Inflammatory macrophage treated with lipopolysaccharide for 4 hours (primary cell): Measurements from ENCODE around the gene GAB3.
A peak's percentile ranks its signal among the peaks of the same experiment; 100 is the strongest.

Source experiments
- DNase-seq: peaks from one replicate; pipeline ENCODE4 v3.0.0-alpha.2; 2020

Gene GAB3, protein sequence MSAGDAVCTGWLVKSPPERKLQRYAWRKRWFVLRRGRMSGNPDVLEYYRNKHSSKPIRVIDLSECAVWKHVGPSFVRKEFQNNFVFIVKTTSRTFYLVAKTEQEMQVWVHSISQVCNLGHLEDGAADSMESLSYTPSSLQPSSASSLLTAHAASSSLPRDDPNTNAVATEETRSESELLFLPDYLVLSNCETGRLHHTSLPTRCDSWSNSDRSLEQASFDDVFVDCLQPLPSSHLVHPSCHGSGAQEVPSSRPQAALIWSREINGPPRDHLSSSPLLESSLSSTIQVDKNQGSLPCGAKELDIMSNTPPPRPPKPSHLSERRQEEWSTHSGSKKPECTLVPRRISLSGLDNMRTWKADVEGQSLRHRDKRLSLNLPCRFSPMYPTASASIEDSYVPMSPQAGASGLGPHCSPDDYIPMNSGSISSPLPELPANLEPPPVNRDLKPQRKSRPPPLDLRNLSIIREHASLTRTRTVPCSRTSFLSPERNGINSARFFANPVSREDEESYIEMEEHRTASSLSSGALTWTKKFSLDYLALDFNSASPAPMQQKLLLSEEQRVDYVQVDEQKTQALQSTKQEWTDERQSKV

DNA sequence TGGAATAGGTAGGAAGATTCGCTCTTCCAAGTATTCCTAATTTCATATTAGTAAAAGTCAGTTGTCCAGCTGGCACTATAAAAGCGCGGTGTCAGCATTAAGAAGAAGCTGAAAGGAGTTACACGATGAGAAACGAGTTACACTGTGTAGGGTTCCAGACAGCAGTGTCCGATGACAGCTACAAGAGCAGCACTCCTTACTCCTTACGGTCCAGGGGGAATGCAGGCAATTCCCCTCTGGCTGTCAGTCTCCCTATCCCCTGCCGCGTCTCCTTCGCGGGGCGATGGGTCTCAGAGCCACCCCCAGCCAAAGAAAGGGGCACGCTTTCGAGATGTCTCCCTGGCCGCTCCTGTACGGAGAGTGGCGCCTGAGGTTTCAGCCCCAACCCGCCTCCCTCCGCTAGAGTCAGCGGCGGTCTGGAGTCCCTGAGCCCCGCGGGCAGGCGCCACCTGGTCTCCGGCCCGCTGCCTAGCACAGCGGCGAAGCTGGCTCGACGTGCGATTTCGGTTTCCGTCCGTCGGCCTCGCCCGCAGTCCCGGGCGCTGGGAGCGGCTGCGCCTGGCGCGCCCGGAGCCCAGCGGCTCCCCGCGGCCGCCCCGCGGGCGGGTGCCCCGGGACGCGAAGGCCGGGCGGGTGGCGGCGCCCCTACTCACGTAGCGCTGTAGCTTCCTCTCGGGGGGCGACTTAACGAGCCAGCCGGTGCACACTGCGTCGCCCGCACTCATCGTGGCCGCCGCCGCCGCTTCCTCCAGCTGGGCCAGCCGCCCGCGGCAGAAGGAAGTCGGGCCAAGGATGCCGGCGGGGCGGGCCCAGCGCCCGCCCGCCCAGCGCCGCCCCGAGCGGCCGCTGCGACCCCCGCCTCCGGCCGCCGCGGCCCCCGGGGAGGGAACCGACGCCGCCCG is at the start of gene GAB3:
Gene GAB3 (minus strand): TSS at position 777 of the 902 bp plus-strand sequence. CDS start 52 bp downstream, at position 725.
- DNase-seq, result peak; percentile 51

GRCh38 chrX:154799556-154800348 is 48.9 kb upstream of the GAB3 start:
- DNase-seq, result no peak

- no peak for DNase-seq
Observed at GRCh38 chrX:154797006-154797405, 46.1 kb upstream of the GAB3 start.

GRCh38 chrX:154795016-154795415 is 44.1 kb upstream of the GAB3 start:
- DNase-seq, result peak; percentile 74

DNA sequence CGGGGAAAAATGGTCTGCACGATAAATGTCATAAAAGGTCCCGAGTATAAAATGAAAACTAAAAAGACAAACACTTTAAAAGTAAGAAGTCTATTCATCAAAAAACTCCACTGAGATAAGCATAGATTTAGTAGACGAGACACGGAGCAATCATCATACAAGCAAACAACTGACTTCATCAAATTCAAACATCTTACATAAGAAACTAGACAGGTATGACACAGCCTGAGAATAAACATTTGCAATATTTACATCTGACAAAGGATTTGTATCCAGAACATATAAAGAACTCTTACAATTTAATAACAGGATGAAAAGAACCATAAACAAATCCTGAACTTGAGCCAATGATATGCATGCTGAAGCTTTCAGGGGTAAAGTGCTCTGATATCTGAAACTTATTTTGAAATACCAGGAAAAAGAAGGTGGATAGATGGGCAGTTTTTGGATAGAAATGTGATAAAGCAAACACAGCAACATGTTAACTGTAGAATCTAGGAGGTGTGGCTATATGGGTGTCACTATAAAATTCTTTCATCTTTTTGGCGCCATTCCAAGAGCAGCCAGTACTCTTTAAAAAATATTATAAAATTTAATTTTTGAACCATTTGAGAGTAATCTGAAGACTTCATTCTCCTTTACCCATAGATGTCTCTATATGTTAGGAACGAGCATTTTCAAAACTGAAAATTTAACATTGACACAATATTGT is 42.4 kb upstream of the GAB3 start:
- DNase-seq, result no peak

- DNase-seq, result no peak
Observed at GRCh38 chrX:154791939-154792338, 41.1 kb upstream of the GAB3 start.

GRCh38 chrX:154791467-154791866 is 40.6 kb upstream of the GAB3 start:
- DNase-seq, result no peak

GRCh38 chrX:154785716-154786115 is 34.8 kb upstream of the GAB3 start:
- DNase-seq, result no peak

DNA sequence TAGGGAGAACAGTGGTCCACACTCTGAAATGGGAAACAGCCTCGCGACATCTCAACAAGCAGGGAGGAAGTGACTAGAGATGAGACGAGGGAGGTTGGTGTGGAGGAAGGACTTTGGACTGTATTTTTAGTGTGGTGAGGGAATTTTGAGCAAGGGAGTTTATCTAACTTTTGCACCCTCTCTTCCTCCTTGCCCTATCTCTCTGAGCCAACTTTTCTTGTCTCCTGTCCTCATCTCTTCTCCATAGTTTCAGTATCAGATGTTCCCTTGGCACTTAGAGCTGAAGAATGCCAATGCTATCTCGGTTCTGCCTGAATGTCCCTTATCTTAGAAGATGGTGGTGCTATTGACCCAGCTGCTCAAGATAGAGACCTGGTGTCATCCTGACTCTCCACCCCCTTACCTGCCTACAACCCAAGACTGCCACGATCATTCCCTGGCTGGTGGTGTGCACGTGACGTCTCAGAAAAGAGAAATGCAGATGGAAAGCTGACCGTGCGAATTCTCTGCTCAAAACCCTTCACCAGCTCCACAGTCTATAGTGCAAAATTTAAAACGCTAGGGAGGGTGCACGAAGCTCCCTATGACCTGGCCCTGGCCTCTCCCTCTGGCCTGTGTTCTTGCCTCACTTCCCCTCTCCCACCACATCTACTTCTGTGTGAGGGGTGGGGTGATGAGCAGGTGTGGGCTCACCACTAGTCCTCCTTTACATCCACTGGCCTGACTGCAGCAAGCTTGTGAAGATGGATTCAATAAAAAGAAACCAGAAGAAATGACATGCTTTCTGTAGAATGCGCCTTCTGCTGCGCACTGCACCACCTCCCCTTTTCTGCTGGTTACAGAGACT is 33.5 kb upstream of the GAB3 start:
- DNase-seq, result no peak

GRCh38 chrX:154780968-154781367 is 30.1 kb upstream of the GAB3 start:
- no peak for DNase-seq

DNA sequence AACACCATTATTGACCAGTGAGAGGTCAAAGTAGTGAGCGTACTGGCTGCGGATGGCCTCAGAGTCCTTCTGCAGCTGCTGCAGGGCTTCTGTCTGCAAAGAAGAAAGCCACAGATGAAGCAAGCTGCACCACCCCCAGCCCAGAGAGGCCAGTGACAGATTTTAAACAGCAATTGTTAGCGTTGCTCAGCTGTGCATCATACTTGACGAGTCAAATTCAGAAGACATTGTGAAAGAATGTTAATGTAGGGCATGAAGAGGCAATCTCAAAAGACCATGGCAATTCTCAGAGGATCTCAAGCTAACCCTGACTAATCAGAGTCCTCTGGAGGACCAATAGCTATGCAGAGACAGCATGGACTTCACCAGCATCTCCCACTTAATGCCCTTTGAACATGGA is 28.4 kb upstream of the GAB3 start:
- no peak for DNase-seq

GRCh38 chrX:154776753-154777152 is 25.9 kb upstream of the GAB3 start:
- no peak for DNase-seq

DNA sequence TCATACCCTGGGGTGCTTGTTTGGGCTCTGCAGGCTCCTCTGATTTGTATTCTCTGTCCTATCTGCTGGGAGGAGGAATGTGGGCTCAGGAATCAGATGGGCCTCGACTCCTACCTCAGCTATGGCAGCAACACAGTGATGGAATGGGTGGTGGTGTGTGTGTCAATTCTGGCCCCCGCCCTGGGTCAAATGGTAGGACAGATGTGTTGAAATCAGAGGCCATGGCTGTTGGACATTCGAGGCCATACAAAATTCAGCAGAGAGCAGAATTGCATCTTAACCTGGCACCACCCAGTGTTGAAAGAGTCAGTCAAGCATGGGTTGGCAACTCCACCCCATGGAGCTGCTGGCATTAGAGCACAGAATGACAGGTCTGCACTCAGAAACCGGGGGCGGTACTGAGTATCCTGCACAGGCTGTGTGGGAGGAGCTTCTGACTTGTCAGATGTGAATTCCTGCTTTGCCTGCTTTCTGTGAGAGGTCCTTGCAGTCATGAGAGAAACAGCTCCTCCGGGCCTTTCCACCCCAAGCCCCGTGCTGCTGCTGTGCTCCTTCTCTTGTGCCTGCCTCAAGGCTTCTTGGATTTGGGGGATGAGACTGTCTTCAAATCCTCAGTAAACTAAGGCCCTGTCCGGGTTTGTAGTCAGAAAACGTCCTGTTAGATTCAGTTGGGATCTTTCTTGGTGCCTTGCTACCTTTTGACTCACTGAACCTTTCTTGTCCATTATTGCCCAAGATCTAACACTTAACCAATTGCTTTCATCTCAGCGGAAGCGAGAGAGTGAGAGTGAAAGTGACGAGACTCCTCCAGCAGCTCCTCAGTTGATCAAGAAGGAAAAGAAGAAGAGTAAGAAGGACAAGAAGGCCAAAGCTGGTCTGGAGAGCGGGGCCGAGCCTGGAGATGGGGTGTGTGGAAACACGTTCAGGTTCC is 24.8 kb upstream of the GAB3 start:
- DNase-seq, result peak; percentile 54

DNA sequence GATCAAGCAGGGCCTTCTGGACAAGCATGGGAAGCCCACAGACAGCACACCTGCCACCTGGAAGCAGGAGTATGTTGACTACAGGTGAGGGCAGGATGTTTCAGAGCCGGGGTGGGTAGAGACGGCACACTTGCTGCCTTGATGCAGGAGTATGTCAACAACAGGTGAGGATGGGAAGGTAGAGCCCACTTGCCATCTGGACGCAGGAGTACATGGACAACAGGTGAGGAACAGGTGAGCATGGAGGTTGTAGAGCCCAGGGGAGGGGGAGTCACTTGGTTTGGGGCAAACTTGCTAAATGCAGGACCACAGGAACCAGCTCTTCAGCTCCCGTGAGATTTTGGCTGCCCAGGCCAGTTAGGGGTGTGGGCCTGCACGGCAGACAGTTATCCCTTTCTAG is 23.7 kb upstream of the GAB3 start:
- no peak for DNase-seq

- DNase-seq, result peak; percentile 96
Observed at GRCh38 chrX:154762537-154763296, 11.8 kb upstream of the GAB3 start, which contains the start of gene DKC1. Gene DKC1, plus strand, starts transcription at chrX:154762864. Its CDS starts 102 bp downstream, at chrX:154762966.

GRCh38 chrX:154761977-154762536 is 11.2 kb upstream of the GAB3 start:
- DNase-seq, result no peak

DNA sequence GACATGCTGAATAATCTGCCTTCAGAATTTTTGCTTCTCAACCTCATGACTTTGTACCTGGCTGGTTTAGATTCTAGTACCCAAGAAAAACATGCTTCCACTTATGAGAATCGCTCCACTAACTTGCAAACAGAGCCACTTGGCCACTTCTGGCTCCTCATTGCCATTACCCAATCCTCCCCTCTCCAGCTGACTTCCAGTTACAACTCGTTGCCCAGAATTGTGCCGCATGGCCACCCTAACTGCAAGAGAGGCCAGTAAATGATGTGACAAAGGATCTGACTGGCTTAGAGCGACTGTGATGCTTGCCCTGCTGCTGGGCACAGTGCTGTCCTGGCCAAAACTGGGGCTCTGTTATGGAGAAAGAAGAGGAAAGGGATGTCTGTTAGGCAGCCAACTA is 7.8 kb upstream of the GAB3 start:
- DNase-seq, result no peak

DNA sequence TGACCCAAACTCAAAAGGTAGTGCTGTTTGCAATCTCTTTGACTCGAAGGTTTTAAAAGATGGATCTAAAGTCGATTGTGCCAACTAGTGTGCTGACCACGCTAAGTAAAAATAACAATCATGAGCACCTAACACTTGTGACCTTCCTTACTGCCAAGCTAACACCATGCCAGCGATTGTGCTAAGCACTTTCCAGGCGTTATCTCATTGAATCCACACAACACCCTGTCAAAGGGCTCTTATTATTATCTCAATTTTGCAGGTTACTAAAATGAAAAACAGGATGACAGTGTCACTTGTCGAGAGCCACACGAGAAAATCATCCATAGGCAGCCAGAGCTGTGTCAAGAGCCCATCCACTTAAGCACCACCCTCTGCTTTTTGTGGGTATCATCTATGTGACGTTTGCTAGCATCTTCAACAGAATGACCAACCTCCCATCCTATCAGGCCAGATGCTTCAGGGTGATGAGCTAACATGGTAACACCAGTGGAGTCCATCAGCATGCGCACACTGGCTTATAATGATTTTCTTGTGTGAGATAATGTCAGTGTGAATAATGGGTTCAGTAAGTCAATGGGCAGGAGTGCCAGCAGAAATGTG is 893 bp upstream of the GAB3 start:
- DNase-seq, result no peak
